ENCODE measurements around the gene DEPDC5. TPM values are rescaled to one million over a fixed set of nuclear protein-coding genes. Genes with fewer than 3 reads are reported as not detected.

Gene DEPDC5
- total RNA-seq, 2 experiments from 2014 or later, result 43.0 to 77.1 TPM

- Histone ChIP-seq H2AFZ (ENCODE audit: low read length) (no peak overlapping the region), H3K36me3 (ENCODE audit: insufficient read depth, low read length) (peaks cover 76% of the 10 kb centered on the region), H3K4me2 (ENCODE audit: low read length) (no peak overlapping the region), H3K9me3 (ENCODE audit: low read length) (no peaks in the 10 kb centered on the region), H3K79me2 (ENCODE audit: insufficient read depth, low read depth, low read length) (peaks cover 30% of the 10 kb centered on the region), H3K9me2 (ENCODE audit: insufficient read depth, low read length) (no peaks in the 10 kb centered on the region), H3K27ac (ENCODE audit: low read depth, low read length, poor library complexity, severe bottlenecking) (no peak overlapping the region), H3K4me1 (ENCODE audit: insufficient read depth, low read length, poor library complexity, severe bottlenecking) (no peaks in the 10 kb centered on the region), H3K4me3 (ENCODE audit: low read depth, low read length, poor library complexity, severe bottlenecking) (no peak overlapping the region), H4K20me1 (ENCODE audit: insufficient read depth, low read length) (0 out of 2 replicates have a peak, but pooled peaks cover 3% of the 10 kb centered on the region)
- intact Hi-C loops (cut with micrococcal nuclease; ENCODE audit: unreplicated experiment), result no loop called here
- no peak for DNase-seq (ENCODE audit: low spot score)
- POLR2A ChIA-PET, result interaction anchor here (0.6 to 0.7 kb wide), 2 partner anchors 277 to 1784 kb away, joined by 3 to 6 read pairs; no protein-coding TSS in a partner anchor
- TF ChIP-seq, protein P1, sequence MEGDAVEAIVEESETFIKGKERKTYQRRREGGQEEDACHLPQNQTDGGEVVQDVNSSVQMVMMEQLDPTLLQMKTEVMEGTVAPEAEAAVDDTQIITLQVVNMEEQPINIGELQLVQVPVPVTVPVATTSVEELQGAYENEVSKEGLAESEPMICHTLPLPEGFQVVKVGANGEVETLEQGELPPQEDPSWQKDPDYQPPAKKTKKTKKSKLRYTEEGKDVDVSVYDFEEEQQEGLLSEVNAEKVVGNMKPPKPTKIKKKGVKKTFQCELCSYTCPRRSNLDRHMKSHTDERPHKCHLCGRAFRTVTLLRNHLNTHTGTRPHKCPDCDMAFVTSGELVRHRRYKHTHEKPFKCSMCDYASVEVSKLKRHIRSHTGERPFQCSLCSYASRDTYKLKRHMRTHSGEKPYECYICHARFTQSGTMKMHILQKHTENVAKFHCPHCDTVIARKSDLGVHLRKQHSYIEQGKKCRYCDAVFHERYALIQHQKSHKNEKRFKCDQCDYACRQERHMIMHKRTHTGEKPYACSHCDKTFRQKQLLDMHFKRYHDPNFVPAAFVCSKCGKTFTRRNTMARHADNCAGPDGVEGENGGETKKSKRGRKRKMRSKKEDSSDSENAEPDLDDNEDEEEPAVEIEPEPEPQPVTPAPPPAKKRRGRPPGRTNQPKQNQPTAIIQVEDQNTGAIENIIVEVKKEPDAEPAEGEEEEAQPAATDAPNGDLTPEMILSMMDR (conservative IDR thresholded peaks at IDR 0.05; ENCODE audit: low read length), result no peak
- no peak for TF ChIP-seq EZH2phosphoT487 (IDR thresholded peaks at IDR 0.05; ENCODE audit: borderline replicate concordance, low read depth, low read length)
- CTCF ChIA-PET (ENCODE audit: unreplicated experiment), result no interaction called here
- BruUV-seq (replicated peaks), result no TSS peak
Observed at GRCh38 chr22:31736458-31736857, 17.4 kb upstream of the DEPDC5 start.

- no peak overlapping the region for H3K4me2 ChIP-seq (ENCODE audit: low read length)
- ChIA-PET POLR2A (interaction anchor here (0.6 kb wide), 2 partner anchors 18 to 448 kb away, joined by 4 read pairs; no protein-coding TSS in a partner anchor), CTCF (ENCODE audit: unreplicated experiment) (no interaction called here)
- no peaks in the 10 kb centered on the region for H3K9me3 ChIP-seq (ENCODE audit: low read length)
- no peak for TF ChIP-seq EZH2phosphoT487 (IDR thresholded peaks at IDR 0.05; ENCODE audit: borderline replicate concordance, low read depth, low read length)
- TF ChIP-seq, protein P1 (conservative IDR thresholded peaks at IDR 0.05; ENCODE audit: low read length), result no peak
- no TSS peak for BruUV-seq (replicated peaks)
- intact Hi-C loops (cut with micrococcal nuclease; ENCODE audit: unreplicated experiment), result no loop called here
- H4K20me1 ChIP-seq (ENCODE audit: insufficient read depth, low read length), result no peaks in the 10 kb centered on the region
- H3K9me2 ChIP-seq (ENCODE audit: insufficient read depth, low read length), result no peaks in the 10 kb centered on the region
- H2AFZ ChIP-seq (ENCODE audit: low read length), result no peak overlapping the region
- no peak overlapping the region for H3K4me3 ChIP-seq (ENCODE audit: low read depth, low read length, poor library complexity, severe bottlenecking)
- no peak for DNase-seq (ENCODE audit: low spot score)
- peaks cover 84% of the 10 kb centered on the region for H3K36me3 ChIP-seq (ENCODE audit: insufficient read depth, low read length)
- H3K4me1 ChIP-seq (ENCODE audit: insufficient read depth, low read length, poor library complexity, severe bottlenecking), result no peaks in the 10 kb centered on the region
- peaks cover 45% of the 10 kb centered on the region for H3K79me2 ChIP-seq (ENCODE audit: insufficient read depth, low read depth, low read length)
- H3K27ac ChIP-seq (ENCODE audit: low read depth, low read length, poor library complexity, severe bottlenecking), result no peak overlapping the region
Observed at GRCh38 chr22:31737932-31738331, 15.9 kb upstream of the DEPDC5 start.

- CTCF ChIA-PET (ENCODE audit: unreplicated experiment), result no interaction called here
Observed at GRCh38 chr22:31738566-31738965, 15.3 kb upstream of the DEPDC5 start.

More at GRCh38 chr22:31738566-31738965, 15.3 kb upstream of the DEPDC5 start:
- no peak overlapping the region for H3K4me2 ChIP-seq (ENCODE audit: low read length)
- TF ChIP-seq, protein P1 (conservative IDR thresholded peaks at IDR 0.05; ENCODE audit: low read length), result no peak
- TF ChIP-seq EZH2phosphoT487 (IDR thresholded peaks at IDR 0.05; ENCODE audit: borderline replicate concordance, low read depth, low read length), result no peak
- no peaks in the 10 kb centered on the region for H4K20me1 ChIP-seq (ENCODE audit: insufficient read depth, low read length)
- no peak for DNase-seq (ENCODE audit: low spot score)
- H3K27ac ChIP-seq (ENCODE audit: low read depth, low read length, poor library complexity, severe bottlenecking), result no peak overlapping the region
- no TSS peak for BruUV-seq (replicated peaks)
- H3K4me3 ChIP-seq (ENCODE audit: low read depth, low read length, poor library complexity, severe bottlenecking), result no peak overlapping the region
- H3K9me2 ChIP-seq (ENCODE audit: insufficient read depth, low read length), result no peaks in the 10 kb centered on the region
- POLR2A ChIA-PET, result no interaction called here
- H2AFZ ChIP-seq (ENCODE audit: low read length), result no peak overlapping the region
- peaks cover 85% of the 10 kb centered on the region for H3K36me3 ChIP-seq (ENCODE audit: insufficient read depth, low read length)
- peaks cover 51% of the 10 kb centered on the region for H3K79me2 ChIP-seq (ENCODE audit: insufficient read depth, low read depth, low read length)
- no peaks in the 10 kb centered on the region for H3K9me3 ChIP-seq (ENCODE audit: low read length)
- intact Hi-C loops (cut with micrococcal nuclease; ENCODE audit: unreplicated experiment), result no loop called here
- no peaks in the 10 kb centered on the region for H3K4me1 ChIP-seq (ENCODE audit: insufficient read depth, low read length, poor library complexity, severe bottlenecking)
